Measurements from ENCODE around the gene TFAP2C.
A peak's percentile ranks its signal among the peaks of the same experiment; 100 is the strongest.
"Not testable (repeated sequence)": the region's sequence is repeated elsewhere in the genome, so short reads cannot be mapped to it uniquely, and the experiment has no call there.

The TFAP2C gene

DNA sequence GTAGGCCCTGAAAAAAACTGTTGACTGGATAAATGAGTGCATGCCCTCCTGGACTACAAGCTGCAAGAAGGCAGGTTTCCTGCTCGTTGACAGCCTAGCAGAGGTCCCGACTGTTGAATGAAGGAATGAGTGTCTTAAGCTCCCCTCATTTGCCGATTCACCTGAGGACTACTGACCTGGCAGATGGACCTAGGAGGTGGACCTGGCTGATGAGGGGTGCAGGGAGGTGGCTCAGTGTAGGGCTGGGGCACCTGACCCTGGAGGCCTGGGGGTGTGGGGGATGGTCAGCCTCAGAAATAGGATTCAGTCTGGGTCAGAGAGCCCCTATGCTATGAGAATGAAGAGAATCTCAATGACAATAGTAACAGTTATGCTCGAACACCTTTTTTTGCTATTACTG lies 11.6 kb upstream of the TFAP2C start:
- DNase-seq, result no peak

DNA sequence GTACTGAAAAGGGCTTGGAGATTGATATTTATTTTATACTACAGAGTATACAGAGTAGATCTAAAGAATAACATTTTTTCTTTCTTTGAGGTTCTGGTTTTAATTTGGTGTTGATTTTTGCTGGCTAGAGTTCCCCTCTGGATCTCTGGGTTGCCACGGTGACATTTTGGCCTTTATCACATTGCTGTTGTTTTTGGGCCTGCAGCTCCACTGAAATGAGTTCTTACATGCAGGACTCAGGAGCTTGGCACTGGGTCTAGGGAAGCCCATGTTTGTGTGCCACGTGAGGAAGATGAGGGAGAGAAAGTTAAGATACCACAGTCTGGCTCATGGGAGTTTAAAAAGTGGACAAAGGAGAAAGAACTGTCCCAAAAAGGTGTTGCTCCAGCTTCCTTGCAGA lies 7.4 kb upstream of the TFAP2C start:
- no peak for DNase-seq

DNA sequence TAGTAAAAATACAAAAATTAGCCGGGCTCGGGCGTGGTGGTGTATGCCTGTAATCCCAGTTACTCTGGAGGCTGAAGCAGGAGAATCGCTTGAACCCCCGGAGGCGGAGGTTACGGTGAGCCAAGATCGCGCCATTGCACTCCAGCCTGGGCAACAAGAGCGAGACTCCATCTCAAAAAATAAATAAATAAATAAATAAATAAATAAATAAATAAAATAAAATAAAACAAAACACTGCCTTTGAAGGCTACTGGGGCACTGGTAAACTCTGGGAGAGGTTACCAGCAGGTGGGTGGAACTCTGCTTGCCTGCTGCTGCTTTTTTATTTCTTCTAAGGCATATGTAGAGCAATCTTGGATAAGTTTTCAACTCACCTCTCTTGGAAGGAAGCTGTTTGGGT lies 5.2 kb upstream of the TFAP2C start:
- DNase-seq, result not testable (repeated sequence)

DNA sequence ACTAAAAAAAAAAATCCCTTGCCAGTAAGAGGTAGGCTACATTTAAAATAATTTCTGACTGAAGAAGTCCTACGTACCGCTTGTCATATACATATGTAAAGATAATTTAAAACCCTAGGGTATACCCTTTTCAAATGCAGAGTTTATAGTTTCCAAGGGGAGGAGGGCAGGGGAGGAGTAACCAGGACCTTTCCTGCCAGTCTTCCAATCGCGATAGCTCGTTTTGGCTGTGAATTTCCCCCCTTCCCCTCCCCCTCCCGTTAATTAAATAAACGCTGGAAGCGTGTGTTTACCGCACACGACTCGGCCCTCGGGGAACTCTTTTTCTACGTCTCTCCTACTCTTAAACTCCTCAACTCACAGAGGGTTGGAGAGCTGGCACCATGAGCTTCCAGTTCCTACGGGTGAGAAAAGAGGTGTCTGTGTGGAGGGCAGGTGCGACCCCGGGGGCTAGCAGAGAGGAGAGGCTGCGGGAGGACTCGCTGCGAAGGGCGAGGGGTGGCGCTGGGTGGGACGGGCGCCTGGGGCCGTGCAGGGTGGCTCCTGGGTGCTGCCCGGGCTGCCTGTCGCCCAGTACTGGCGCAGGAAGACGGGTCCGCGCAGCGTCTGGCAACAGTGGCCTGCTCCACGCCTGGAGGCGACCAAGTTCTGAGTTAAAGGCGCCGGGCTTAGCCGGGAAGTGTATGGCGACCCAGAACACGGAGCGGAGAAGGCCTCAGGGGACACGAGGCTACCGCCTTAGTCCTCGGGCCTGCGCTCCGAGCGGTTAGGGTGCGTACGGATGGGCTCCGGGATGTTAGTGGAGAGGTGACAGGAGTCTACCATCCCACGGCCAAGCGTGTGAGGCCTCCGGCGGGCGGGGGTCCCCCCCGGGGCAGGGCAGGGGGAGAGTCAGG lies 4.1 kb upstream of the TFAP2C start:
- DNase-seq, result no peak

DNA sequence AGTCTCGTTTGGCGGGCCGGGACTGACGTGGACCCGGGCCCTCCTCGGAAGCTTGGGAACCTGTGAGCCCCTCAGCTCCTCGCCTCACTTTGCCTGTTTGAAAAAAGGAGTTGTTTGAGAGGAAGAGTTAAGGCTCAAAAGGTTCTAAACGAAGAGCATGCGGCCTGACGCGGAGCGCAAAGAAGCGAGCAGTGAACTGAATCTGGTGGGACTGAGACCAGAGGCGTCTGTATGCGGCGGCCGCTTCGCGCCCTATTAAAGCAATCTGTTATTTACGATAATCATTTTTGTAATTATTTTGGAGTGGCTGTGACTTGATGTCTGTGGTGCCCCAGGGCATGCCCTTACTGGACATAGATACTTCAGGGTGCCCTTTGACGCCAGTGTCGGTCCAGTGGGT lies 3.3 kb upstream of the TFAP2C start:
- no peak for DNase-seq

DNA sequence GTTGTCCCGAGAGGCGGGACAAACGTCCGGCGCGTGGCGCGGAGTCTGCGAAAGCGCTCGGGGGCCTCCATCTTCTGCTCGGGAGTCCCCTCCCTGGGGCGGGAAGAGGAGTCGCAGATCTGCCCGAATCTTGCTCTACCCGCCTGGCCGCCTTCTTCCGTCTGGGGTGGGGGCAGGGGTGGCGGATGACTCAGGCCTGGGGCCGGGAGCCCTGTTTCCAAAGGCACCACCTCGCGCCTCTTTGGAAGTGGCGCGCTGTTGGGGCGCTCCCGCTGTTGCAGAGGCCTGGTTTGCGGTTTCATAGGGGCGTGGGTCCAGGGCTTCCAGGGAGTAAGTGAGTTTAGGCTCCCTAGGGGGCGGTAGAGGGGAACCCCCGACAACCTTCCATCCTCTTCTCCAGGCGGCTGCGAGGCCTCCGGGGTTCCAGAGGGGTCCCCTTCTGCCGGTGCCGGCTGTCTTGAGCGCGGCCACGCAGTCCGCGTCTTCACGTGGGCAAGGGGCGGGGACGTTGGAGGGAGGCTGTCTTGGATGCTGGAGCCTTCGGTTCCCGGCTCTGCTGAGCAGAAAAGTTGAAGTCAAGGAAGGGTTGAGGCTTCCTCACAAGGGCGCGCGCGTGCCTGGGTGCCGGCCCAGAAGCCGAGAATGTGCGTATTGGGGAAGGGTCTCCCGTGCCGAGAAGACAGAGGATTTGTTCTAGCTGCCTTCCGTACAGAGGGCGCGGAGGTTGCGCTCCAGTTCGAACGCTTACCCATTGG lies 2.6 kb upstream of the TFAP2C start:
- peak in 1 of 2 experiments; percentile 5 for DNase-seq

DNA sequence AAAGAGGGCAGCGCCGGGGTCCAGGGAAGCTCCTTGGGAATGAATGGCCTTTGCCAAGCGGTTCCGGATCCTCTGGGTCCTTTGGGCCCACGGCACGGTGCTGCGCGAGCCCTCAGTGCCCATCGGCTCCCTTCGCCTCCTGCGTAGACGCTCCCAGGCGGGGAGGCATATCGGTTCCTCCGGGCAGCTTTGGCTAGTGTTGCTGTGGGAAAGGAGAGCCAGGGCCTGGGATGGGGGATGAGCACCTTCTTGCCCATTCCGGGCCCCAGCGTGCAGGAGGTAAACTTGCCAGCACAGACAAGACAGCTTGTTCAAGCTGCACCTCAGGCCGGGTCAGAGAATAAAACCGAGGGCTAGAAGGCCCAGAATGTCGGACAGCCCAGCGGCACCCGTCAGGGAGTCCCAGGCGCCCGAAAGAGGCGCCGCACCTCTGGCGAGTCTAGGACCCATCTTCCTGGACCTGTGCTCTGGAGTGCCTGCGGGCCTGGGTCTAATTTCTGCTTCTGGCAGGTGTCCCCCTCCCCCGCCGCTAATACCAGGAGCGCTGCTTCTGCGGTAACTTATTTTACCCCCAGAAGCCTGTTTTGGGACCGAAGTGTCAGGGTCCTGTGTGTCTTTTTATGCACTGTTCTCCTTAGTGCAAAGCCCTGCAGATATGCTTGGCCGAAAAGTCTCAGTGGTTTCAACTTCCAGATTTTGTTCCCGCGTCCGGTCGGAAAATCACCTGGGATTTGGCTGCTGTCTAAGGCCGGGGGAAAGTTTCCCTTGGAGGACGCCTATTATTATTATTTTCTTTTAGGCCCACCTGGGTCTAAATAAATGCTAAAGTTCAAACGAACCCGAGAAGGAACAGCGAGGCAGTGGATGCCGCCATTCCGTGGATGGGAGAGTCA lies 1.7 kb upstream of the TFAP2C start:
- no peak for DNase-seq

DNA sequence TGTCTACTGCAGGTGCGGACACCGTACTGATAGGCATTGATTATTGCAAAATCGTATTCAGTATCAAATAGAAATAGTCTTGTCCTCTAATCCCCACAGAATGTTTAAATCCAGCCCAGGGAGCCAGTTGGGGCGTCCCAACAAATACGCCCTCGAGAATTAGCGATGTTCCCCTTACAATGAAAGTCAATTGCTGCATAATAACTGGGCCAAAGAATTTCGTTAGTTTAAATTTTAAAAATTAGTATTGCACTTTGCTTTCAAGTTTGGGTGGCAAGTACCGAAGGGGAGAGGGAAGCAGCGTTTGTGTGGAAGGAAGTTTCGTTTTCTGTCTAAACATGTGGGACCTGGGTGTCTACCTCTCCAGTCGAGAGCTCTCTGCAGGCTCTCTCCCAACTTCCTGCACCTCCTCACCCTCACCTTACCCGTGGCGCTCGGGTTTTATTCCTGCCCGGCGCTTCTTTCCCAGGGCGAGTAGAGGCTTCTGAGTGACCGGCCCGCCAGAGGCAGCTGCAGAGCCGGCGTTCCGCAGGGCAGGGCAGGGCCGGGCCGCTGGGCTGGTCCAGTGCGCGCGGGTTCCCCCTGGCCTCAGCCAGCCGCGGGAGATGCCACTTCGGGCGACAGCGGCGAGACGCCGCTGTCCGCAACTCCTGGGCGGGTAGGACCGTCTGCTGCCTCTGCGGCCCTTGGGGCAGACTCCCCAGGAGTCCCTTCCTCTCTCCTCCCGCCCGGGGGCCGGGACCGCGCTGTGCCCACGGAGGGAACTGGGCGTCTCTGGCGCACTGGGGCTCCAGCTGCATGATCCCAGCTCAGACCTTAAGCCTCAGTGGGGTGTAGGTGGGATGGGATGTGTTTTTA lies 862 bp upstream of the TFAP2C start:
- DNase-seq, result no peak

DNA sequence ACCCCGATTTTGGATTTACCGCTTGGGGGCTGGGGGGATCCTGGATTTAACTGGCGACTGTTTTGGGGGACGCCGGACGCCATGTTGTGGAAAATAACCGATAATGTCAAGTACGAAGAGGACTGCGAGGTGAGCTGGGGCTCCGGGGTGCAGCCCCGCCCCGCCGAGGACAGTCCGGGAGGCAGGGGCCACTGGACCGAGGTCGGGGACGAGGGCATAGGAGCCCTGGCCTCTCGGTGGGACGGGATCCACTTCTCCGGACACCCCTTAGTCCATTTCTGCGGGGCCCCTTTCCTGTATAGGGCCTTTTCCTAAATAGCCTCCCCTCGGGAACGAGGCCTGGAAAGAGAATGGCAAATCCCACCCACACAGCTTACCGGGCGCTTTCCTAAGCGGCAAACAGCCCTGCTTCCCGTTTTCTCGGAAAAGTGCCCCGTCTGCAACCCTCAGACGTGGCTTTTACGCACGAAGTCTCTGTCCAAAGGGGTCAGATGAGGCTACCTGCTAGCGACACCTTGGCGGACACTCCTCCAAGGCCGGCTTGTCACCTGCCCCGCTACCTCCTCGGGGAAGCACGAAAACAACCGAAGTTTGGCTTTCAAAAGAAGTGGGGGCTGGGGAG lies 469 bp downstream of the TFAP2C start:
- DNase-seq, result no peak

DNA sequence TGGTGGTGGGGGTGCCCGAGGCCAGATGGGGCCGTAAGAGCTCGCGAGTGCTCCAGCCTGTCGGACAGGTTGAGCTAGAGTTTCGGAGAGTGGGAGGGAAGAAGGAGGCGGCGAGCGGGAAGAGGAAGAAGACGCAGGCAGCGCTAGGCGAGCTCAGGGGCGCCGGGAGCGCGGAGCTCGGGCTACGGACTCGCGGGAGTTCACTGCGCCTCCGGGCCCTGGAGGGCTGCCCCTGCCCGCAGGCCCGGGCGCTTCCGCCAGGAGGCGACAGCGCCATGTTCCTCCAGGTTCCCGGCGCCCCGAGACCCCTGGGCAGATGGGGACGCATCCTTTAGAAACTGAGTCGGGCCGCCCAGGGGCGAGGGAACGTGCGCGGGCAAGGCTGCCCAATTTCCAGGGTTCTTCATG lies 984 bp downstream of the TFAP2C start:
- DNase-seq, result no peak

DNA sequence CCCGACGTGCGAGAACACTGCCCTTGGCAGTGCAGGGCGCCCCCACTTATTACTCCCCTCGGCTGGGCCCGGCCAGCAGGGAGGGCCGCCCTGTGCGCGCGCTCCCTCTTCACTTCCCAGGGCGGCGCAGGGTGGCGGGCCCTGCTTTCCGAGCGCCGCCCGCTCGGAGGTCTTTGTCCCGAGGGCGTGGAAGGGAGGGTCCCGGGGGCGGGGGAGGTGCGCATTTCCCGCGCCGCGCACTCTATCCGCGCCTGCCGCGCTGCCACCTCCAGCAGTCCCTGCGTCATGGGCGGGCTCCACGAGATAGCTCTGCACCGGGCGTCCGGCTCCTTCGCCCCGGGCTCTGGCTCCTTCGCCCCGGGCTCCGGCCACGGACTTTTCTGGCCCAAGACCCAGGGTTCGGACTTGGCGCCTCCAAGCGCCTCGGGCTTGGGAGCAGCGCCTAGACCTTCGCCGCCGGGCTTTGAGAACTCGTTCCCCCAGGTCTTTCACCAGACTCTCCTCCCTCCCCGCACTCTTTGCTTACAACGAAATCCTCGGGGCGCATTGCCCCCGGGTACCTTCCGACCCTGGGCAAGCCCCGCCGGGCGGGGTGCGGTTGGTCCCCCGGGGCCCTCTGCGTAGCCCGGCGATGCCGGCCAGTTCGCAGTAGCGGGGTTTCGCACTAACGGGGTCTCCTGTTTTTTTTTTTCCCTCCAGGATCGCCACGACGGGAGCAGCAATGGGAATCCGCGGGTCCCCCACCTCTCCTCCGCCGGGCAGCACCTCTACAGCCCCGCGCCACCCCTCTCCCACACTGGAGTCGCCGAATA lies 1.6 kb downstream of the TFAP2C start:
- DNase-seq, result no peak

DNA sequence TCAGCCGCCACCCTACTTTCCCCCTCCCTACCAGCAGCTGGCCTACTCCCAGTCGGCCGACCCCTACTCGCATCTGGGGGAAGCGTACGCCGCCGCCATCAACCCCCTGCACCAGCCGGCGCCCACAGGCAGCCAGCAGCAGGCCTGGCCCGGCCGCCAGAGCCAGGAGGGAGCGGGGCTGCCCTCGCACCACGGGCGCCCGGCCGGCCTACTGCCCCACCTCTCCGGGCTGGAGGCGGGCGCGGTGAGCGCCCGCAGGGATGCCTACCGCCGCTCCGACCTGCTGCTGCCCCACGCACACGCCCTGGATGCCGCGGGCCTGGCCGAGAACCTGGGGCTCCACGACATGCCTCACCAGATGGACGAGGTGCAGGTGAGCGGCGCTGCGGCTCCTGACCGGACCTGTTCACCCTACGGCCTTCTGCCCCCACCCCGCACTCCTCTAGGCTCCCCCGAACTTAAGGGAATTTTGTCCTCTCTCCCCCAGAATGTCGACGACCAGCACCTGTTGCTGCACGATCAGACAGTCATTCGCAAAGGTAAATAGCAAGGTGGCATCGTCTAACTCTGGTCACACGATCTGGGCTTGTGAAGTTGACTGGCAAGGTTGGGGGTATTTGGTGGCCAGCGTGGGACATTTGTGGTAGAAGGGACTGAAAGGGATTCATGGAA lies 2.3 kb downstream of the TFAP2C start:
- DNase-seq, result no peak

DNA sequence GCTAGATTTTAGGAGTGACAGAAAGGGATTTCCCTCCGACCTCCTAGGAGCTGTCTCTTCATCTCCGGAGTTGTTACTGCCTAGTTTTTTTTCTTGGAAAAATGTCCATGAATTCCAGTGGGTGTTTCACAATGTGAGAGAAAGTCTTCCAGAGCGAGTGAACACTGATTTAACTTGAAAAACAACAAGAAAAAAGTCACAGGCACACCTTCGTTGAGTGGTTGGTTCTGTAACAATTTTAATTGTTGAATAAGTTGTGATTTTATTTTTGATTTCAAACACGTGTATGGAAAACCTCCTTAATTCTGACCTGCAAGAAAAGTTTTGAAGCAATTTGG lies 2.9 kb downstream of the TFAP2C start:
- DNase-seq, result no peak

DNA sequence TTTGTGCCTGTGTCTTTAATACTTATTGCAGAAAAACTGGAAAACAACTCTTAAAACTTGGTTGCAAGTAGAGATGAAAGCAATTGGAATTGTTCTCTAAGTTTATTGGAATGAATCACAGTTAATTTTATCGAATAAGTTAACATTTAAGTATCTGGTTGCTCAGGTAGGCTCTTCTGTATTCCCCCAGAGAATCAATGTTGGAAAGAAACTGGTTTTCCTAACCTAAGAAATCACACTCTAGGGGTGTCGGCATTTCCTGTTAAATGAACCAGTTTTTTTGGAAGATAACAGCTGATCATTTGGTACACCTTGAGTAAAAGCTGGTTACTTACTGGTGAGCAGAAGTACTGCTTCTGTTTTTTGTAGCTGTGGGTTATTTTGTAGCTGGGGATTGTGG lies 5.2 kb downstream of the TFAP2C start:
- no peak for DNase-seq

DNA sequence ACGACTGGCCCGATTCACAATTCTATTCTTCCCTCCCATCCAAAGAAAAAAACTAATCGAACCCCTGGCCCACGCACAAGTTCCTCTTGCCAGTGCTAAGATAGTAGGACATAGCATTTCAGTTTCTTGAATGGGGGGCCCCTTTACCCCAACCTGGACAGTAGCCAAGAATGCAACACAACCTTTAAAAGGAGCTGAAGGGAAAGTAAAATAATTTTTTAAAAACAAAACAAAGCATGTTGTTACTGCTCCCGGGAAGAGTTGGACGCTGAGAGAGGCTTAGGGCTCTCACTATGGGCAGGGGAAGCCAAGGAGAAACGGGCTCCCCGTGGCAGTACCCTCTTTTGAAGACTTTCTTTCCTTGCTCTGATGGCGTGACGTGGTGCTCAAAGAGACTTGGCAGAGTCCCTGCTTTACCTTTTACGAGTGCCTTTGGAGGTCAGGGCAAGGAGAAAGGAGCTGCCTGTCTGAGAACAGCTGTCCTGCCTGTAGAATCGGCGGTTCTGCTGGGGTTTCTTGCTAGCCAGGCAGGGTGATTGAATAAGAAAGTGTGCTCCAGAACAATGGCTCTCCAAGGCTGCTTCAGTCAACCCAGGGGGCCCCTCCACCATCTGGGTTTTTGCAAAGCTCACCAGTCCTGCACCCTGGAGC lies 5.8 kb downstream of the TFAP2C start:
- DNase-seq, result no peak

DNA sequence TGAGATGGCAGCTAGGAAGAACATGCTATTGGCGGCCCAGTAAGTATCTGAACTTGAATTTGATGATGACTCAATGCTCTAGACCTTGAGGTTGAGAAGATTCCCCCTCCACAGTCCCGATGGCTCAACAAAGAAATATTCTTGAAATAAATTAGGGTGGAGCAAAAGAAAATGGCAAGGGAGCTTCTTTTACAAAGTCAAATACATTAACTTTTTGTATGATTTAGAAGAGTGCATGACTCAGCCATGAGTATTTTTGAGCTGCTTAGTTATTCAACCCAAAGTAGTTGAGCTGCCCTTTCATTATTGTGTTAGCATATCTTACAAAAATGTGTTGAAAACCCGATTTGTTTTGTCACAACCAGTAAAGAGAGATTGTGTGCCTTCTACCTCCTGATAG lies 7.6 kb downstream of the TFAP2C start:
- DNase-seq, result no peak

DNA sequence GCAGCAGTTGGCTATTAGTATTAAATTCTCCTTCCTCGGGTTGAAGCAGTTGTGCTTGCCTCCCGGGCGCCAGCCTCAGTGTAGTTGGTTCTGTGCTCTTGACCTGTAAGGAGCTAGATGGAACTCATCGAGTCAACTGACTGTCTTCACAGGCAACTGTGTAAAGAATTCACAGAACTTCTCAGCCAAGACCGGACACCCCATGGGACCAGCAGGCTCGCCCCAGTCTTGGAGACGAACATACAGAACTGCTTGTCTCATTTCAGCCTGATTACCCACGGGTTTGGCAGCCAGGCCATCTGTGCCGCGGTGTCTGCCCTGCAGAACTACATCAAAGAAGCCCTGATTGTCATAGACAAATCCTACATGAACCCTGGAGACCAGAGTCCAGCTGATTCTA lies 8.5 kb downstream of the TFAP2C start:
- DNase-seq, result no peak

DNA sequence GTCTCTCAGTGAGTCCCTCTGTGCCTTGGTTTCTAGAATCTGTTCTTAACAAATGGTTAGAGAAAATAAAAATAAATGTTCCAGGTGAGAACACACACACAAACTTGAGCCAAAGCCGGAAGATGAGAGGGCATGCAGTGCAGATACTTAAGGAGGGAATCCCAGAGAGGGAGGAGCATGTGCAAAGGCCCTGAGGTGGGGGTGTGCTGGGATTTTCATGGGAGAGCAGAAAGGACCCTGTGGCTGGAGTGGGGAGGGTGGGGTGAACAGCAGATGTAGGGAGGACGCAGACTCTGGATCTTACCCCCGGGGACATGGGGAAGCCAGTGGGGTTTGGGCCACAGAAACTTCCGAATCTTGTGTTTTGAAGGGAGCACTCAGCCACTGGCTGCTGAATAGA lies 17.5 kb downstream of the TFAP2C start:
- no peak for DNase-seq

DNA sequence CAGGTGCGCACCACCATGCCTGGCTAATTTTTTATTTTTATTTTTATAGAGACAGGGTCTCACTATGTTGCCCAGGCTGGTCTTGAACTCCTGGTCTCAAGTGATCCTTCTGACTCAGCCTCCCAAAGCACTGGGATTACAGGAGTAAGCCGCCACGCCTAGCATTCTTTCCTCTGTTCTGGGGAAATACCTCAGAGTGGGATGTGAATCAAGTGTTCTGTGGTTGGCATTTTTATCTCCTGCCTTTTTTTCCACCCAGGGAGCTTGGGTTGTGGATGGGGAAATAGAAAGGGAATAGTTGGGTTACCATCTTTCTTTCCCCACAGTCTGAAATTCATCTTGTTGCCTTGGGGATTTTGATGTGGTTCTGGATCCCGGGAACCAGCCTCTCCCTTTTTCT lies 24.1 kb downstream of the TFAP2C start:
- DNase-seq, result no peak

DNA sequence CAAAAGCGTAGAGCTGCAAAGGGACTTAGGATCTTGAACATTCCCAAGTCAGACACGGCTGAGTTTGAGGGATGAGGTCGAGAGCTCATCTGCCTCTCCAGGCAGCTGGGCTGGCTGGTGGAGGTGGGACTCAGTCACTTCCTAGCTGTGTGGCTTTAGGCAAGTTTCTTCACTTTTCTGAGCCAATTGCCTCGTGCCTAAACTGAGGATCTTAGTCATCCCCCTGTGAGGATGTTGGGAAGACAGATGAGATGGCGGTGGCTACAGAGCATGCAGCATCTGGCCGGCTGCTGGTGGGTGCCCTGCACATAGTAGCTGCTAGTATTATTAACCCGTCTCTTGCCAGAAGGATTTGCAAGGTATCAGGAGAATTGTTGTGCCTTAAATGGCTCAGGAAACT lies 27.5 kb downstream of the TFAP2C start:
- DNase-seq, result no peak

Data from SHP77 (cell line).